ENCODE measurements around the gene MYO7B. TPM values are rescaled to one million over a fixed set of nuclear protein-coding genes. Genes with fewer than 3 reads are reported as not detected.

MYO7B gene
- total and polyA plus RNA-seq, 5 experiments from 2014 or later: 0.21 to 0.58 (median 0.34) TPM; not detected in 1

GRCh38 chr2:127637236-127637630 is 101.8 kb downstream of the MYO7B start:
- H3K36me3 Mint-ChIP-seq: no peaks in the 10 kb centered on the region
- peaks cover 28 to 85% (median 74%) of the 10 kb centered on the region in 4 donors for H3K4me1 Mint-ChIP-seq
- H3K27ac Mint-ChIP-seq: peak overlapping the region in 7 of 10 donors; percentile 19 to 74 (median 67)
- no peak for DNase-seq
- no peaks in the 10 kb centered on the region for H3K9me3 Mint-ChIP-seq
- peak overlapping the region in 4 of 10 donors; percentile 18 to 53 (median 30) for H3K4me3 Mint-ChIP-seq
- no peaks in the 10 kb centered on the region for H3K27me3 Mint-ChIP-seq
- no peak for ATAC-seq
- POLR2A ChIA-PET: interaction anchor here (1.0 to 1.5 kb wide), 2 partner anchors 10 to 16 kb away, joined by 3 read pairs; no protein-coding TSS in a partner anchor

- Mint-ChIP-seq H3K27ac (peak overlapping the region; percentile 43 to 93 (median 90)), H3K4me3 (peak overlapping the region in 9 of 10 donors; percentile 48 to 82 (median 71)), H3K9me3 (no peaks in the 10 kb centered on the region), H3K36me3 (no peaks in the 10 kb centered on the region), H3K4me1 (peaks cover 27 to 85% (median 73%) of the 10 kb centered on the region in 4 donors), H3K27me3 (no peaks in the 10 kb centered on the region)
- POLR2A ChIA-PET: interaction anchor here (0.8 to 1.5 kb wide), 3 partner anchors 9 to 19 kb away, joined by 3 read pairs; no protein-coding TSS in a partner anchor
- no peak for ATAC-seq
- DNase-seq: no peak
Observed at GRCh38 chr2:127637725-127638252, 102.3 kb downstream of the MYO7B start.

- H3K4me1 Mint-ChIP-seq: peaks cover 26 to 84% (median 68%) of the 10 kb centered on the region in 4 donors
- no peaks in the 10 kb centered on the region for H3K9me3 Mint-ChIP-seq
- H3K27ac Mint-ChIP-seq: peak overlapping the region; percentile 58 to 93 (median 86)
- H3K4me3 Mint-ChIP-seq: peak overlapping the region in 8 of 10 donors; percentile 34 to 82 (median 72)
- POLR2A ChIA-PET: interaction anchor here (0.8 to 3.9 kb wide), 5 partner anchors 12 to 63 kb away, joined by 3 to 19 read pairs (median 4); partner anchors contain the start of gene SFT2D3
- no peaks in the 10 kb centered on the region for H3K27me3 Mint-ChIP-seq
- no peaks in the 10 kb centered on the region for H3K36me3 Mint-ChIP-seq
- DNase-seq: no peak
- ATAC-seq: no peak
Observed at GRCh38 chr2:127638361-127639110, 103.1 kb downstream of the MYO7B start.

GRCh38 chr2:127639111-127639474 is 103.6 kb downstream of the MYO7B start:
- DNase-seq (no peak), ATAC-seq (no peak)
- POLR2A ChIA-PET: interaction anchor here (0.7 to 3.9 kb wide), 5 partner anchors 12 to 62 kb away, joined by 3 to 19 read pairs (median 4); partner anchors contain the start of gene SFT2D3
- Mint-ChIP-seq H3K4me1 (peaks cover 24 to 83% (median 65%) of the 10 kb centered on the region in 4 donors), H3K36me3 (no peaks in the 10 kb centered on the region), H3K9me3 (no peaks in the 10 kb centered on the region), H3K27me3 (no peaks in the 10 kb centered on the region), H3K4me3 (peak overlapping the region in 7 of 10 donors; percentile 2 to 73 (median 47)), H3K27ac (peak overlapping the region in 8 of 10 donors; percentile 66 to 93 (median 82))

GRCh38 chr2:127640082-127641072 is 104.9 kb downstream of the MYO7B start:
- Mint-ChIP-seq H3K4me1 (peaks cover 25 to 77% (median 64%) of the 10 kb centered on the region in 4 donors), H3K9me3 (no peaks in the 10 kb centered on the region), H3K27me3 (no peaks in the 10 kb centered on the region), H3K4me3 (peak overlapping the region; percentile 45 to 73 (median 56)), H3K27ac (peak overlapping the region; percentile 68 to 93 (median 84)), H3K36me3 (no peaks in the 10 kb centered on the region)
- DNase-seq: peak in 2 of 10 donors; percentile 27 to 31
- ATAC-seq: peak; percentile 13 to 17
- POLR2A ChIA-PET: interaction anchor here (0.5 to 3.9 kb wide), 5 partner anchors 8 to 62 kb away, joined by 3 to 19 read pairs (median 3); no protein-coding TSS in a partner anchor

GRCh38 chr2:127641133-127641532 is 105.7 kb downstream of the MYO7B start:
- H3K9me3 Mint-ChIP-seq: no peaks in the 10 kb centered on the region
- H3K4me3 Mint-ChIP-seq: peak overlapping the region; percentile 37 to 73 (median 59)
- POLR2A ChIA-PET: interaction anchor here (1.2 to 3.9 kb wide), 5 partner anchors 10 to 115 kb away, joined by 5 to 19 read pairs (median 7); partner anchors contain the start of genes IWS1 and SFT2D3
- DNase-seq: no peak
- H3K4me1 Mint-ChIP-seq: peaks cover 25 to 71% (median 61%) of the 10 kb centered on the region in 4 donors
- H3K36me3 Mint-ChIP-seq: no peaks in the 10 kb centered on the region
- H3K27me3 Mint-ChIP-seq: no peaks in the 10 kb centered on the region
- peak overlapping the region; percentile 60 to 93 (median 82) for H3K27ac Mint-ChIP-seq
- no peak for ATAC-seq

- Mint-ChIP-seq H3K4me3 (peak overlapping the region; percentile 59 to 73 (median 66)), H3K27me3 (no peaks in the 10 kb centered on the region), H3K27ac (peak overlapping the region in 9 of 10 donors; percentile 85 to 94 (median 91)), H3K4me1 (peaks cover 23 to 71% (median 57%) of the 10 kb centered on the region in 4 donors), H3K36me3 (no peaks in the 10 kb centered on the region), H3K9me3 (no peaks in the 10 kb centered on the region)
- DNase-seq (peak; percentile 47 to 81 (median 62)), ATAC-seq (peak; percentile 91 to 95)
- POLR2A ChIA-PET: interaction anchor here (0.6 to 3.9 kb wide), 9 partner anchors 9 to 297 kb away, joined by 3 to 19 read pairs (median 5); partner anchors contain the start of genes IWS1 and SFT2D3
Observed at GRCh38 chr2:127641846-127642507, 106.5 kb downstream of the MYO7B start.

- POLR2A ChIA-PET: interaction anchor here (1.2 to 3.9 kb wide), 4 partner anchors 8 to 116 kb away, joined by 3 to 19 read pairs (median 5); partner anchors contain the start of gene IWS1
- DNase-seq (no peak), ATAC-seq (no peak)
- Mint-ChIP-seq H3K4me3 (peak overlapping the region in 6 of 10 donors; percentile 48 to 73 (median 69)), H3K4me1 (peaks cover 24 to 68% (median 58%) of the 10 kb centered on the region in 4 donors), H3K27me3 (no peaks in the 10 kb centered on the region), H3K9me3 (no peaks in the 10 kb centered on the region), H3K27ac (peak overlapping the region in 9 of 10 donors; percentile 63 to 93 (median 85)), H3K36me3 (no peaks in the 10 kb centered on the region)
Observed at GRCh38 chr2:127642706-127643438, 107.4 kb downstream of the MYO7B start.

GRCh38 chr2:127643439-127644065 is 108.1 kb downstream of the MYO7B start:
- peak overlapping the region in 9 of 10 donors; percentile 63 to 93 (median 80) for H3K27ac Mint-ChIP-seq
- peak overlapping the region in 4 of 10 donors; percentile 14 to 73 (median 46) for H3K4me3 Mint-ChIP-seq

More at GRCh38 chr2:127643439-127644065, 108.1 kb downstream of the MYO7B start:
- POLR2A ChIA-PET: interaction anchor here (1.3 to 2.3 kb wide), 2 partner anchors 11 to 117 kb away, joined by 3 to 7 read pairs; partner anchors contain the start of gene IWS1
- DNase-seq (no peak), ATAC-seq (no peak)
- Mint-ChIP-seq H3K4me1 (peaks cover 21 to 68% (median 58%) of the 10 kb centered on the region in 4 donors), H3K27me3 (no peaks in the 10 kb centered on the region), H3K36me3 (no peaks in the 10 kb centered on the region), H3K9me3 (no peaks in the 10 kb centered on the region)

Measured in naive thymus-derived CD8-positive, alpha-beta T cell (primary cell).